SU-DHL-6 (cell line): Measurements from ENCODE around the gene PPA2.
"Not testable (repeated sequence)": the region's sequence is repeated elsewhere in the genome, so short reads cannot be mapped to it uniquely, and the experiment has no call there.

Experiments
- EZH2phosphoT487 ChIP-seq: fragments of 200-600 bp; sonication (generic), shearing (Covaris generic); conservative IDR thresholded peaks from 2 replicates; pipeline ENCODE4 v1.6.1; 2018; ENCODE audit warnings: mild to moderate bottlenecking, antibody characterized with exemption, low read length, moderate library complexity, mixed read lengths
- TF ChIP-seq, protein P1 (sequence below): fragments of 200-600 bp; sonication (generic); IDR thresholded peaks from one replicate; pipeline ENCODE4 v1.5.1; 2017; ENCODE audit warnings: antibody characterized with exemption, mild to moderate bottlenecking, low read length, moderate library complexity; ENCODE audit not compliant: insufficient read depth, poor library complexity, severe bottlenecking

GRCh38 chr4:105409135-105409534 is 64.7 kb downstream of the PPA2 start:
- not testable (repeated sequence) for TF ChIP-seq EZH2phosphoT487
- TF ChIP-seq, protein P1, sequence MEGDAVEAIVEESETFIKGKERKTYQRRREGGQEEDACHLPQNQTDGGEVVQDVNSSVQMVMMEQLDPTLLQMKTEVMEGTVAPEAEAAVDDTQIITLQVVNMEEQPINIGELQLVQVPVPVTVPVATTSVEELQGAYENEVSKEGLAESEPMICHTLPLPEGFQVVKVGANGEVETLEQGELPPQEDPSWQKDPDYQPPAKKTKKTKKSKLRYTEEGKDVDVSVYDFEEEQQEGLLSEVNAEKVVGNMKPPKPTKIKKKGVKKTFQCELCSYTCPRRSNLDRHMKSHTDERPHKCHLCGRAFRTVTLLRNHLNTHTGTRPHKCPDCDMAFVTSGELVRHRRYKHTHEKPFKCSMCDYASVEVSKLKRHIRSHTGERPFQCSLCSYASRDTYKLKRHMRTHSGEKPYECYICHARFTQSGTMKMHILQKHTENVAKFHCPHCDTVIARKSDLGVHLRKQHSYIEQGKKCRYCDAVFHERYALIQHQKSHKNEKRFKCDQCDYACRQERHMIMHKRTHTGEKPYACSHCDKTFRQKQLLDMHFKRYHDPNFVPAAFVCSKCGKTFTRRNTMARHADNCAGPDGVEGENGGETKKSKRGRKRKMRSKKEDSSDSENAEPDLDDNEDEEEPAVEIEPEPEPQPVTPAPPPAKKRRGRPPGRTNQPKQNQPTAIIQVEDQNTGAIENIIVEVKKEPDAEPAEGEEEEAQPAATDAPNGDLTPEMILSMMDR, result not testable (repeated sequence)
